ENCODE measurements around the gene STK32B. TPM values are rescaled to one million over a fixed set of nuclear protein-coding genes. Genes with fewer than 3 reads are reported as not detected.
A peak's percentile ranks its signal among the peaks of the same experiment; 100 is the strongest.

STK32B gene
- total and polyA plus RNA-seq, 8 donors, result 0.55 to 6.6 (median 1.6) TPM

GRCh38 chr4:5133933-5134594 is 82.8 kb downstream of the STK32B start:
- Histone ChIP-seq H3K4me3 (no peak overlapping the region), H3K9me3 (no peaks in the 10 kb centered on the region), H3K27me3 (no peaks in the 10 kb centered on the region), H3K4me1 (peaks cover 0 to 13% (median 12%) of the 10 kb centered on the region in 3 donors), H3K36me3 (no peaks in the 10 kb centered on the region), H3K27ac (no peak overlapping the region)
- DNase-seq (no peak), FAIRE-seq (no peak), ATAC-seq (no peak)
- TF ChIP-seq, protein P1, sequence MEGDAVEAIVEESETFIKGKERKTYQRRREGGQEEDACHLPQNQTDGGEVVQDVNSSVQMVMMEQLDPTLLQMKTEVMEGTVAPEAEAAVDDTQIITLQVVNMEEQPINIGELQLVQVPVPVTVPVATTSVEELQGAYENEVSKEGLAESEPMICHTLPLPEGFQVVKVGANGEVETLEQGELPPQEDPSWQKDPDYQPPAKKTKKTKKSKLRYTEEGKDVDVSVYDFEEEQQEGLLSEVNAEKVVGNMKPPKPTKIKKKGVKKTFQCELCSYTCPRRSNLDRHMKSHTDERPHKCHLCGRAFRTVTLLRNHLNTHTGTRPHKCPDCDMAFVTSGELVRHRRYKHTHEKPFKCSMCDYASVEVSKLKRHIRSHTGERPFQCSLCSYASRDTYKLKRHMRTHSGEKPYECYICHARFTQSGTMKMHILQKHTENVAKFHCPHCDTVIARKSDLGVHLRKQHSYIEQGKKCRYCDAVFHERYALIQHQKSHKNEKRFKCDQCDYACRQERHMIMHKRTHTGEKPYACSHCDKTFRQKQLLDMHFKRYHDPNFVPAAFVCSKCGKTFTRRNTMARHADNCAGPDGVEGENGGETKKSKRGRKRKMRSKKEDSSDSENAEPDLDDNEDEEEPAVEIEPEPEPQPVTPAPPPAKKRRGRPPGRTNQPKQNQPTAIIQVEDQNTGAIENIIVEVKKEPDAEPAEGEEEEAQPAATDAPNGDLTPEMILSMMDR (IDR thresholded peaks at IDR 0.05), result no peak
- 81 to 83% methylated on average over 4 of the region's 4 CpGs for WGBS, 2 donors
- intact Hi-C loops (cut with DNase I), result no loop called here

GRCh38 chr4:5134620-5135019 is 83.3 kb downstream of the STK32B start:
- WGBS, 2 donors, result 74 to 86% methylated on average over 4 of the region's 4 CpGs
- Histone ChIP-seq H3K27ac (no peak overlapping the region), H3K27me3 (no peaks in the 10 kb centered on the region), H3K36me3 (no peaks in the 10 kb centered on the region), H3K9me3 (no peaks in the 10 kb centered on the region), H3K4me3 (no peak overlapping the region), H3K4me1 (peaks cover 0 to 13% (median 12%) of the 10 kb centered on the region in 3 donors)
- intact Hi-C loops (cut with DNase I), result no loop called here
- ATAC-seq (no peak), FAIRE-seq (no peak), DNase-seq (no peak)
- TF ChIP-seq, protein P1 (IDR thresholded peaks at IDR 0.05), result no peak

- FAIRE-seq (no peak), ATAC-seq (no peak), DNase-seq (no peak)
- Histone ChIP-seq H3K27ac (peak overlapping the region in 1 of 4 donors; percentile 19), H3K36me3 (no peaks in the 10 kb centered on the region), H3K4me1 (peaks cover 0 to 13% (median 12%) of the 10 kb centered on the region in 3 donors), H3K9me3 (no peaks in the 10 kb centered on the region), H3K4me3 (no peak overlapping the region), H3K27me3 (no peaks in the 10 kb centered on the region)
- WGBS, 2 donors, result 80 to 93% methylated on average over 2 of the region's 2 CpGs
- TF ChIP-seq, protein P1 (IDR thresholded peaks at IDR 0.05), result no peak
- intact Hi-C loops (cut with DNase I), result no loop called here
Measured at GRCh38 chr4:5137226-5137625, 85.9 kb downstream of the STK32B start.

DNA sequence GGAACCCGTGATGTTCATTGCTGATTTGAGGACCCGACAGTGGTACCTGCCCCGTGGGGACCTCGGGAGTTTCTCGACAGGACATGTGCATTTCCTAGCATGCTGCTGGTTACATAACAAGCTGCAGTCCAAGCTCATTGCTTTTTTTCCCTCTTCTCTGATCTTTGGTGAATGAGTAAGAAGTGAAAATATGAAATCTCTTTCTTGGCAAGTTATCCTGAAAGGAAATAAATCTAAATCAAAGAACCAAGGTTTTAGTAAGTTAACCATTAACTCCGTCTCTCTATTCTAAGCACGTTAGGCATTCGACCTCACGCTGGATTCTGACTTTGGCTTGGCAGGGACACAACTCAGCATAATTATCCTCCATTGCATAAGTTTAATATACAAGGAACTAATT is 86.6 kb downstream of the STK32B start:
- Histone ChIP-seq H3K4me3 (no peak overlapping the region), H3K9me3 (no peaks in the 10 kb centered on the region), H3K27me3 (no peaks in the 10 kb centered on the region), H3K36me3 (no peaks in the 10 kb centered on the region), H3K27ac (peak overlapping the region in 2 of 4 donors; percentile 7 to 33), H3K4me1 (peaks cover 0 to 13% (median 12%) of the 10 kb centered on the region in 3 donors)
- FAIRE-seq, result no peak
- intact Hi-C loops (cut with DNase I), result no loop called here
- ATAC-seq, result peak; percentile 83 to 92 (median 89)
- TF ChIP-seq, protein P1 (IDR thresholded peaks at IDR 0.05), result no peak
- peak in 4 of 6 donors; percentile 28 to 56 (median 43) for DNase-seq
- 8 to 19% methylated on average over 9 of the region's 9 CpGs for WGBS, 2 donors

DNA sequence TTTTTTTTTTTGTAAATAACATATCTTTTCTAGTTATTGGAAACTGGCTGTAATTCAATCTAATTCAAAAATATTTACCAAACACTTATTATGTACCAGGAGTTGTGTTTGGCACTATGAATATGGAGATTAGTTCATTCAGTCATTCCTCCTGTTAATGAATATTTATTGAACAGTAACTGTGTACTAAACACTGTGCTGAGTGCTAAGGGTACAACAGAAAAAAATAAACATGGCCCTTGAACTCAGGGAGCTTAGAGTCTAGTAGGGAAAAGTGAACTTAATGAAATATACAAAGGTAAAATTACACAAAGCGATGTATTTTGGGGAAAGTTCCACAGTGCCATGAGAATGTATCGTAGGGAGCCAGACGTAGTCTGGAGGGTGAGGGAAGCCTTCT is 87.1 kb downstream of the STK32B start:
- Histone ChIP-seq H3K4me1 (peaks cover 0 to 13% (median 12%) of the 10 kb centered on the region in 3 donors), H3K9me3 (no peaks in the 10 kb centered on the region), H3K36me3 (no peaks in the 10 kb centered on the region), H3K27ac (peak overlapping the region in 1 of 4 donors; percentile 33), H3K27me3 (no peaks in the 10 kb centered on the region), H3K4me3 (no peak overlapping the region)
- intact Hi-C loops (cut with DNase I), result no loop called here
- peak in 3 of 4 donors; percentile 21 to 55 (median 43) for ATAC-seq
- 81 to 90% methylated on average over 3 of the region's 3 CpGs for WGBS, 2 donors
- no peak for DNase-seq
- TF ChIP-seq, protein P1 (IDR thresholded peaks at IDR 0.05), result no peak
- no peak for FAIRE-seq
